Upper lobe of left lung (tissue), 6 donors: ENCODE data around the gene NKD2. TPM values are rescaled to one million over a fixed set of nuclear protein-coding genes. Genes with fewer than 3 reads are reported as not detected.

Experiments used
- ATAC-seq, 2 donors: fragments of 200-7000 bp; cut with Tn5 transposase; one replicate each; pipeline ENCODE4 v1.9.1; 2022; ENCODE audit warnings: mild to moderate bottlenecking in 2 of 2, moderate library complexity in 2 of 2; ENCODE audit not compliant: low FRiP score in 2 of 2
- DNase-seq, 2 donors: peaks; one replicate each; pipeline ENCODE4 v3.0.0-alpha.2; 2019 to 2020
- H3K27ac ChIP-seq, 4 donors: fragments of 200-600 bp; sonication (generic); one replicate each; pipeline ENCODE4 v1.5.1; 2016 to 2019
- H3K27me3 ChIP-seq, 4 donors: fragments of 200-600 bp; sonication (generic); one replicate each; pipeline ENCODE4 v1.5.1; 2017 to 2019
- H3K36me3 ChIP-seq, 4 donors: fragments of 200-600 bp; sonication (generic); one replicate each; pipeline ENCODE4 v1.5.1; 2016 to 2019
- H3K4me1 ChIP-seq, 4 donors: fragments of 200-600 bp; sonication (generic); one replicate each; pipeline ENCODE4 v1.5.1; 2018 to 2019
- H3K4me3 ChIP-seq, 4 donors: fragments of 200-600 bp; sonication (generic); one replicate each; pipeline ENCODE4 v1.5.1; 2017 to 2019; ENCODE audit warnings: mild to moderate bottlenecking in 2 of 4, moderate library complexity in 1 of 4
- H3K9me3 ChIP-seq, 4 donors: fragments of 200-600 bp; sonication (generic); one replicate each; pipeline ENCODE4 v1.5.1; 2018 to 2019
- EP300 ChIP-seq, 4 donors: sonication (generic); formaldehyde crosslinking; IDR thresholded peaks; one replicate each; pipeline ENCODE4 v1.5.1; 2017; ENCODE audit warnings: antibody characterized with exemption in 4 of 4, control low read depth in 2 of 4
- POLR2A ChIP-seq, 4 donors: fragments of 450-650 bp; IDR thresholded peaks; one replicate each; pipeline ENCODE4 v1.5.1; 2016 to 2017; ENCODE audit warnings: antibody characterized with exemption in 4 of 4, mild to moderate bottlenecking in 2 of 4
- POLR2AphosphoS5 ChIP-seq, 2 donors: sonication (generic); formaldehyde crosslinking; IDR thresholded peaks; one replicate each; pipeline ENCODE4 v1.5.1; 2017; ENCODE audit warnings: antibody characterized with exemption in 2 of 2
- WGBS, 2 donors: methylation state at CpG; one replicate each; pipeline ENCODE4 v1.1.5; 2017 to 2018; 5-methylcytosine and 5-hydroxymethylcytosine counted together
- small RNA-seq, 4 donors: library from RNA; depleted of rRNA; stranded (forward); fragments of <200 nt; gene quantifications; one replicate each; pipeline ENCODE3, GENCODE V24; 2016
- total RNA-seq, 6 donors: library from RNA; depleted of rRNA in 4 of 6; stranded (reverse); fragments of >200 nt in 4 of 6; gene quantifications; one replicate each; pipeline versions ENCODE4 v1.1.0 to v1.2.1, GENCODE V29; 2016 to 2021
- TF ChIP-seq, protein P1 (sequence below), 6 experiments: fragments of 450-650 bp in 4 of 6; fragments of 200-600 bp in 2 of 6; sonication (generic) in 2 of 6; IDR thresholded peaks; one replicate each; pipeline ENCODE4 v1.5.1; 2016 to 2019; ENCODE audit warnings: antibody characterized with exemption in 6 of 6
- donor health status: DM: no; HTN: no; CAD: no; lungs with moderate emphysema.
- donor health status: DM: no; HTN: yes; CAD: no; lungs with severe emphysema.

NKD2 gene
- total RNA-seq, 6 donors from 2014 or later = 8.9 to 126 (median 50.6) TPM

DNA sequence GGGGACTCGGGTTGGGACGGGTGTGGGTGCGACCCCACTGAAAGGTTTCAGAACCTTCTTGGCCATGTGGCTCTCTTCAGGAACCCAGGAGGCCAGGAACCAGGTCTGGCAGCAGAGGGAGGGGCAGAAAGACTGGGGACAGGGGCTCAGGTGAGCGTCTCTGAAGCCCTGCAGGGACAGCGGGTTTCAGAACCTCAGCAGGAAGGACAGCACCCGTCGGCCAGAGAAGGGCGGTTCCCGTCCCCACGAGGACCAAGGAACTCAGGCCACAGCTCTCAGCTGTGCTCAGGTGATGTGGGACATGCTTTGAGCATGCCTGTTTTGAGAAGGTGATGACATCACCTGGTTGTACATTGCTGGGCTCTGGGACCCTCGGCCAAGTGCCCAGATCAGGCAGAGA lies 77.5 kb downstream of the NKD2 start:
- WGBS, 2 donors = 84 to 91% methylated on average over 6 to 11 of the region's 11 CpGs
- Histone ChIP-seq H3K27ac (no peak overlapping the region), H3K27me3 (no peaks in the 10 kb centered on the region), H3K9me3 (no peaks in the 10 kb centered on the region), H3K4me1 (no peaks in the 10 kb centered on the region), H3K4me3 (no peak overlapping the region), H3K36me3 (peaks cover 3 to 80% (median 63%) of the 10 kb centered on the region in 4 donors)
- no peak for TF ChIP-seq POLR2A (IDR thresholded peaks at IDR 0.05)
- TF ChIP-seq, protein P1, sequence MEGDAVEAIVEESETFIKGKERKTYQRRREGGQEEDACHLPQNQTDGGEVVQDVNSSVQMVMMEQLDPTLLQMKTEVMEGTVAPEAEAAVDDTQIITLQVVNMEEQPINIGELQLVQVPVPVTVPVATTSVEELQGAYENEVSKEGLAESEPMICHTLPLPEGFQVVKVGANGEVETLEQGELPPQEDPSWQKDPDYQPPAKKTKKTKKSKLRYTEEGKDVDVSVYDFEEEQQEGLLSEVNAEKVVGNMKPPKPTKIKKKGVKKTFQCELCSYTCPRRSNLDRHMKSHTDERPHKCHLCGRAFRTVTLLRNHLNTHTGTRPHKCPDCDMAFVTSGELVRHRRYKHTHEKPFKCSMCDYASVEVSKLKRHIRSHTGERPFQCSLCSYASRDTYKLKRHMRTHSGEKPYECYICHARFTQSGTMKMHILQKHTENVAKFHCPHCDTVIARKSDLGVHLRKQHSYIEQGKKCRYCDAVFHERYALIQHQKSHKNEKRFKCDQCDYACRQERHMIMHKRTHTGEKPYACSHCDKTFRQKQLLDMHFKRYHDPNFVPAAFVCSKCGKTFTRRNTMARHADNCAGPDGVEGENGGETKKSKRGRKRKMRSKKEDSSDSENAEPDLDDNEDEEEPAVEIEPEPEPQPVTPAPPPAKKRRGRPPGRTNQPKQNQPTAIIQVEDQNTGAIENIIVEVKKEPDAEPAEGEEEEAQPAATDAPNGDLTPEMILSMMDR (IDR thresholded peaks at IDR 0.05) = no peak
- TF ChIP-seq EP300 (IDR thresholded peaks at IDR 0.05) = no peak
- no peak for TF ChIP-seq POLR2AphosphoS5 (IDR thresholded peaks at IDR 0.05)
- peak in 1 of 2 donors; percentile 39 for DNase-seq
- no peak for ATAC-seq

DNA sequence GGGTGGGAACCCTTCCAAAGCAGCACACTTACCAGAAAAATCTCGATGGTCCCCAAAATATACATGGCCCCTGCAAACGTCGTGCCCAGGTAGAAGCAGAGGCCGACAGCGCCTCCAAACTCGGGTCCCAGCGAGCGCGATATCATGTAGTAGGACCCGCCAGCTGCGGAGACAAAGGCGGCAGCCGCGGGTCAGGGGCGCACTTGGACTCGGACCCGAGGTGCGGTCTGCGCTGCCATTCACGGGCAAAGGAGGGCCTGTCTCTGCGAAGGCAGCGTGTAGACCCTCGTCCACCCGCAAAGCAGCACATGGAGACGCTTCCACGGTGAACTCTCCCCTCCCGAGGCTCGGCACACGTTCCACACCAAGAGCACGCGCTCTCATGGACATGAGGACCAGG lies 78.3 kb downstream of the NKD2 start:
- Histone ChIP-seq H3K36me3 (peaks cover 3 to 80% (median 61%) of the 10 kb centered on the region in 4 donors), H3K27me3 (no peaks in the 10 kb centered on the region), H3K9me3 (no peaks in the 10 kb centered on the region), H3K4me3 (no peak overlapping the region), H3K4me1 (peaks cover 0 to 6% (median 5%) of the 10 kb centered on the region in 4 donors), H3K27ac (no peak overlapping the region)
- TF ChIP-seq, protein P1 (IDR thresholded peaks at IDR 0.05) = no peak
- TF ChIP-seq EP300 (IDR thresholded peaks at IDR 0.05) = no peak
- no peak for TF ChIP-seq POLR2A (IDR thresholded peaks at IDR 0.05)
- TF ChIP-seq POLR2AphosphoS5 (IDR thresholded peaks at IDR 0.05) = no peak
- DNase-seq = peak in 1 of 2 donors; percentile 76
- no peak for ATAC-seq
- WGBS, 2 donors = 97 to 100% methylated on average over 3 to 30 of the region's 31 CpGs

DNA sequence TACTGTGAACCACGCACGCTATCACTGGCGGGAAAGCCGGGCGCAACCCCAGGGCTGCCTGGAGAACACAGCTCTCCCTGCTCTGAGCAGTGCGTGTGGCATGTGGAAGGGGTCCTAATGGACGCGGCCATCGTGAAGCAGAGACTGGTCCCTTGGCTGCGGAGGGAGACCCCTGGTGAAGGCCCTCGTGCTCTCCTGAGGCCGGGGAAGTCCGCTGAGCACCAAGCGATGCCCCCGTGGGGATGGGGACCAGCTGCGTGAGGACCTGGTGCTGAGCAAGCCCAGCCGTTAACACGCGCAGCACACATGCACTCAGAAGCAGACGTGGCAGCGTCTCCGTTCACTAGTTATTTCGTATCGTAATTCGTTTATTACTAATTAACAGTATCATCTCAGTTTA lies 78.8 kb downstream of the NKD2 start:
- TF ChIP-seq EP300 (IDR thresholded peaks at IDR 0.05) = no peak
- TF ChIP-seq, protein P1 (IDR thresholded peaks at IDR 0.05) = no peak
- TF ChIP-seq POLR2AphosphoS5 (IDR thresholded peaks at IDR 0.05) = no peak
- TF ChIP-seq POLR2A (IDR thresholded peaks at IDR 0.05) = no peak
- H3K4me1 ChIP-seq = peaks cover 0 to 12% (median 7%) of the 10 kb centered on the region in 4 donors
- no peak overlapping the region for H3K4me3 ChIP-seq
- no peaks in the 10 kb centered on the region for H3K27me3 ChIP-seq
- ATAC-seq (no peak), DNase-seq (peak in 1 of 2 donors; percentile 58)
- peaks cover 7 to 81% (median 62%) of the 10 kb centered on the region in 4 donors for H3K36me3 ChIP-seq
- WGBS, 2 donors = 97 to 98% methylated on average over 25 of the region's 25 CpGs
- no peak overlapping the region for H3K27ac ChIP-seq
- no peaks in the 10 kb centered on the region for H3K9me3 ChIP-seq

DNA sequence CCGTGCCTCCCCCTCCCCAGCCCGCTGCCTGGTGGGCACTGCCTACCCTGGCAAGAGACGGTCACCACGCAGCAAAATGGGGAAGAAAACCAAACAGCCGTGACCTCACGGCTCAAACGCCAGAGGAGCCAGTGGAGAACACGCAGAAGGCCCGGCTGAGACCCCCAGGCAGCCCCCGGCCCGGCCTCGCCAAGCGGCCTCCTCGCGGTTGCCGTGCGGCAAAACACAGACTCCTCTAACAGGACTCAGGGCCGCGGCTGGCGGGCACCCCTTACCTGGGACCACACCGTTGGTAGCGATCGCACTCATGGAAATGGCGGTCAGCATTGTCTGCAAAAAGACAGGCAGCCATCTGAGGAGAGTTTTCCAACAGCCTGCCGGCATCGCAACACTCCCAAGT lies 79.4 kb downstream of the NKD2 start:
- peaks cover 7 to 87% (median 61%) of the 10 kb centered on the region in 4 donors for H3K36me3 ChIP-seq
- WGBS, 2 donors = 91 to 99% methylated on average over 8 to 26 of the region's 26 CpGs

More for the DNA sequence above, 79.4 kb downstream of the NKD2 start:
- no peaks in the 10 kb centered on the region for H3K9me3 ChIP-seq
- no peak overlapping the region for H3K27ac ChIP-seq
- TF ChIP-seq POLR2A (IDR thresholded peaks at IDR 0.05) (no peak), EP300 (IDR thresholded peaks at IDR 0.05) (no peak), POLR2AphosphoS5 (IDR thresholded peaks at IDR 0.05) (no peak)
- TF ChIP-seq, protein P1 (IDR thresholded peaks at IDR 0.05) = no peak
- H3K4me1 ChIP-seq = peaks cover 0 to 13% (median 8%) of the 10 kb centered on the region in 4 donors
- H3K27me3 ChIP-seq = no peaks in the 10 kb centered on the region
- no peak overlapping the region for H3K4me3 ChIP-seq
- ATAC-seq = no peak
- peak in 1 of 2 donors; percentile 82 for DNase-seq

Small RNA genes within 50 kb of the gene (small RNA-seq; reads per million reads assigned to genes)
- 0 to 0.07 (median 0) reads per million in 4 donors for gene MIR4635

Other genes starting within 250 kb of the NKD2 start
- gene ZDHHC11B, start 224.1 kb upstream of the NKD2 start, total RNA-seq = 10 to 100 TPM in 4 of 6 donors, 1 to 10 TPM in 2; 7.4 to 40.8 (median 13.1) TPM
- gene ZDHHC11, start 157.8 kb upstream of the NKD2 start, total RNA-seq = 10 to 100 TPM; 18.9 to 64.6 (median 27.5) TPM
- gene BRD9, start 116.0 kb upstream of the NKD2 start, total RNA-seq = 100 to 1,000 TPM in 1 of 6 donors, 10 to 100 TPM in 5; 37.5 to 160 (median 42.3) TPM
- 1 to 10 TPM; 1.0 to 2.1 (median 1.5) TPM for gene TRIP13, start 115.9 kb upstream of the NKD2 start, total RNA-seq
- 100 to 1,000 TPM in 1 of 6 donors, 10 to 100 TPM in 5; 31.3 to 138 (median 48.5) TPM for gene SLC12A7, start 103.3 kb downstream of the NKD2 start, total RNA-seq
- under 1 TPM in 2 of 6 donors, not detected in 4; 0.03 to 0.06 TPM for gene SLC6A19, start 192.8 kb downstream of the NKD2 start, total RNA-seq
- gene SLC6A18, start 216.6 kb downstream of the NKD2 start, total RNA-seq = not detected